Measurements from ENCODE around the gene ARHGAP32.
"Not testable (repeated sequence)": the region's sequence is repeated elsewhere in the genome, so short reads cannot be mapped to it uniquely, and the experiment has no call there.

The ARHGAP32 gene

DNA sequence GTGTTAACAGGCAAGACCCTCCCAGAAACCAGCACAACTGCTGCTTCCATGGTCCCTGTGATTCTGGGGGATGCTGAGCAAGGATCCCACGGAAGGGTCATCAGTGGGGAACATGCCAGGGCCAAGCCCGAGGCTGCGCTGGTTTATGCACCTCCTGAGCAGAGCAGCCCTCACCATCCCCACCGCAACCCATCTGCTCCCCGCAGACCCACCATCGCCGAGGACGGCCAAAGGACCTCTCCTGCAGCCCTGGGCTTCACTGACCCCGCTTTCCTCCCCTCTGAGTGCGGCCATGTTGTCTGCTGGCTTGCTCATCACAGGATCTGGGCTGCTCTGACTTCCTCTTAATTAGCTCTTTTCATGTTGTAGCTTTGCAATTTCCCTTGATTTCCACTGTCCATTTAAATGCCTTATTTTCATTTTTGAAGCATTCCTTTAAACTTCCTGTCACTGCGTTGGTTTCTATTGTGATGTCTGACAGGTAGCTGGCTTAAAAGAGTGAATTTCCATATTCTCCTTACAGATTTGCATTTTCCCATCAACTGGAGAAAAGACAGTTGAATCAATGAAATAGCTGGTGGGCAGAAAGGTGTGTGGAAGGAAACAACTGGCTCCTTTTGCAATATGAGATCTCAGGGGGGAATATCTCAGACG, 264.3 kb downstream of the ARHGAP32 start:
- no peak for DNase-seq

DNA sequence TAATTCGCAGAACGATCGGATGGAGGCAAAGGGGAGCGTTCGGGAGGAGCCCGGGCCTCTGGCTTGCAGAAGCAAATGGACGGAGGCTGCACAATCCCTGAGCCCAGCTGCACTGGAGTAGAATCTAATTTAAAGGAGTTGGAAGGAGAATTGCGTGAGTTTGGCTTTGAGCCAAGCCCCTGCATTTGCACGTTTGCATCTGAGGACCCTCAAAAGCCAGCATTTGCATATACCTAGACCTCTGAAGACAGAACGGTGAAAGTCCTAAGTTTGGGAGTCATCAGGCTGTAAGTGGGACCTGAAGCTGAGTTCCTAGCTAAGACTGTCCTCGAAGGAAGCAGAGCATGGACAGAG, 265.0 kb downstream of the ARHGAP32 start:
- no peak for DNase-seq

DNA sequence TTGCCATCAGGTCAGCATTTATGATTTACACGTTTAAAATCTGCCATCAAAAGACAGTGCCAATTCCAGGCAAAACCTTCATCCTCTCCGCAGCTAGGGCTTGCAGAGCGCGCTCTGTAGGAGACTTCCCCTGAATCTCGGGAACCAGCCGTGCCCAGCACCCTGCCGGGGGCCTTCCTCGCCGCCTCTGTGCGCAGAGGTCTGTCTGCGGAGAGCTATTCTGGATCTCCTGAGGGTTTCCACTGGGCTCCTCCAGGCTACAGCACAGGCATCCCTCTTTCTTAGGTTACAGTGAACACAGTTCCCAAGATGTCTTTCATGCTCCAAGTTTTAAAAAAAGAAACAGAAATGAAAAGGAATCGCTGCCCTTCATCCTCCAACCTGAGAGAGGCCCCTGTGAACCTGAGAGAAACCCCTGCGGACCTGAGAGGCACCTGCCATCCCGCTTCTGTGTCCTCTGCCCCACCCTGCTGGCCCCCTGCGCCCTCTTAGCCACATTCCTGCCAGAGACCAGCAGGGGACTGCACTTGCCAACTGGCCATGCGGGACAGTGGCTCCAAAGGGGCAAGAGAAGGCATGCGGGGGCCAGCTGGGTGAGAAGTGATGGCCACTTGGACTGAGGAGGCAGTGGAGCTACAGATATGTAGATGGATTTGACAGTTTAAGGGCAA, 265.6 kb downstream of the ARHGAP32 start:
- DNase-seq: no peak

- no peak for DNase-seq
These were observed 266.1 kb downstream of the ARHGAP32 start for GRCh38 chr11:128926000-128926399.

- no peak for DNase-seq
These were observed 266.9 kb downstream of the ARHGAP32 start for GRCh38 chr11:128925250-128925600.

- DNase-seq: no peak
These were observed 267.4 kb downstream of the ARHGAP32 start for GRCh38 chr11:128924510-128925249.

DNA sequence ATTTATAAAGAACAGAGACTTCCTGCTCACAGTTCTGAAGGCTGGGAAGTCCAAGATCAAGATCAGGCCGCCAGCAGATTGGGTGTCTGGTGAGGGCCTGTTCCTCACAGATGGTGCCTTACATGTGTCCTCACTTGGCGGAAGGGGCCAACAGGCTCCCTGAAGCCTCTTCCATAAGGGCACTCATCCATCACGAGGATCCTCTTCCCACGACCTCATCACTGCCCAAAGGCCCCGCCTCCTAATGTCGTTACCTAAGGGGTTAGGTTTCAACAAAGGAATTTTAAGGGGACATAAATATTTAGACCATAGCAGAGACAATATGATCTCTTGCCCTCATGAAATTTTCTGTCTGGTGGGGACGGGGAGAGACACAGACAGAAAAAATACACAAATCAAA, 268.0 kb downstream of the ARHGAP32 start:
- no peak for DNase-seq

GRCh38 chr11:128921793-128922192, 270.3 kb downstream of the ARHGAP32 start:
- DNase-seq: no peak

- DNase-seq: no peak
These were observed 271.5 kb downstream of the ARHGAP32 start for GRCh38 chr11:128920666-128921065.

- DNase-seq: not testable (repeated sequence)
These were observed 272.5 kb downstream of the ARHGAP32 start for GRCh38 chr11:128919635-128920034.

DNA sequence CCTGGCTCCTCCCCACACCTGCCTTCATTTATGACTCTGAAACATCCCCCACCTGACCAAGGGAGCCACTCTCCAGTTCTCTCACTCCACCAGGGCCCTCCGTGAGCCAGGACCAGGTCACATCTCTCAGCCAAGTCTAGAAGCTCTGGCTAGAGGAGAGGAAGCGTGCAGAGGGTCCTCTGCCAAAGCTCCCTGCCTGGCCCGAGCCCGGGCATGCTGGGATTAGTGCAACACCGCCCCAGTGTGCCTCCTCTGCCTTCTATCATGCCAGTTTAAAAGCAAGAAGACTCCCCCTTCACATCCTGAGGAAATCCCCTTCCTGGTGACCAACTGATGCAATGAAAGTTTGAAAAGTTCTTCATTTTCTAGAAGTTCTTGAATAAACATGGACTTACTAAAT, 272.9 kb downstream of the ARHGAP32 start:
- DNase-seq: no peak

- DNase-seq: no peak
These were observed 274.9 kb downstream of the ARHGAP32 start for GRCh38 chr11:128917144-128917724.

DNA sequence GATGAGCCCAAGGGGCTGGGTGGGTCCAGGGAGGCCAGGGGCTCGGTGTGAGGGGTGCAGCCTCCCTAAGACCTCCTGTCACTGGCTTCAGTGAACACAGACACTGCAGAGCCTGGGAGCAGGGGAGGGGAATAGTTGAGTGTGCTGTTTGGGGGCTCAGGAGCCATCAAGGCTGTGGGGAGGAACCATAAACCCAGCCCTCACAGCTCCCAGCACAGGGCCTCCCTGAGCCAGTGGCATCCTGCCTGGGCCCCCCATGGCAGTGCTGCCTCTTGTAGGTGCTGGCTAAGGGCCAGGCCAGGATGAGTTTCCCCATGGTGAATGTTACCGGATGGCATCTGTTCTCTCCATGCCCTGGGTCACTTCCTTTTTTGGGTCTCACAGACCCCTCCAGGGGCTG, 275.4 kb downstream of the ARHGAP32 start:
- DNase-seq: no peak

DNA sequence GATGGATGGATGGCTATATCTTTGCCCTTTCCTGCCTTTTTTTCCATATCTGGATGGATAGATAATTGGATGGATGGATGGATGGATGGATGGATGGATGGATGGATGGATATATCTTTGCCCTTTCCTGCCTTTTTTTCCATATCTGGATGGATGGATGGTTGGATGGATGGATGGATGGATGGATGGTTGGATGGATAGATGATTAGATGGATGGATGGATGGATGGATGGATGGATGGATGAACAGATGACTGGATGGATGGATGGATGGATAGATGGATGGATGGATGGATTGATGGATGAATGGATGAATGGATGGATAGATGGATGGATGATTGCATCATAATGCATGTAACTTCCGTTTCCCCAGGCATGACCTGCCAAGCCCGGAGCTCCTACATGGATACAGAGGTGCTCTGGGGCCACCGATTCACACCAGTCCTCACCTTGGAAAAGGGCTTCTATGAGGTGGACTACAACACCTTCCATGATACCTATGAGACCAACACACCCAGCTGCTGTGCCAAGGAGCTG, 276.0 kb downstream of the ARHGAP32 start:
- no peak for DNase-seq

DNA sequence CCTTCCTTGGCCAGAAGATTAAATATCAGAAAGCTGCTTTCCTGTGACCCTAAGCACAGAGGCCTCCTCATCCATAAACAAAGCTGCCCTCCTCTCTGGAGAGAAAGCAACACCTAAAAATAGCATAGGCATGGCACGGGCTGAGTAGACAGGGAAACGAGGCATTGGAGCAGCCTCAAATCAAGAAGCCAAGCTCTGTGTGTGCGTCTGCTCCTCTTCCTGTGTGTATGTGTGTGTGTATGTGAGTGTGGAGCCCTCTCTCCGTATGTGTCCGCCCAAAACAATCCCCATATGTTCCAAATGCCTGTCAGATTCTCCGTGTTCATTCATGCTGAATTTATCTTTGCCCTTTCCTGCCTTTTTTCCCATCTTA, 277.0 kb downstream of the ARHGAP32 start:
- no peak for DNase-seq
